SK-N-MC (cell line): ENCODE results near the gene ZC3H7B.

Experiments used
- EZH2 ChIP-seq: fragments of 200-600 bp; sonication (generic); IDR thresholded peaks from one replicate; pipeline ENCODE4 v1.6.1; 2017; ENCODE audit warnings: antibody characterized with exemption
- POLR2AphosphoS5 ChIP-seq: IDR thresholded peaks from 2 replicates; pipeline ENCODE4 v1.6.1; 2012; ENCODE audit warnings: mild to moderate bottlenecking, low read depth, low read length, borderline replicate concordance

GRCh38 chr22:41314821-41315220 lies 13.5 kb downstream of the ZC3H7B start:
- no peak for TF ChIP-seq EZH2
- no peak for TF ChIP-seq POLR2AphosphoS5
